Trophoblast cell (in vitro differentiated cells and primary cell): ENCODE data around the gene STK10.

Experiments used
- DNase-seq, 2 donors: peaks; one replicate each; pipeline ENCODE4 v3.0.0-alpha.2; 2016
- H2AFZ ChIP-seq: 2 replicates; pipeline ENCODE4 v1.6.1; 2013; ENCODE audit warnings: low read length, moderate library complexity, mild to moderate bottlenecking; ENCODE audit not compliant: insufficient read depth, poor library complexity
- H2AK5ac ChIP-seq: 2 replicates; pipeline ENCODE4 v1.6.1; 2013; ENCODE audit warnings: mild to moderate bottlenecking, low read length
- H2BK120ac ChIP-seq: 2 replicates; pipeline ENCODE4 v1.6.1; 2013; ENCODE audit warnings: low read length, mild to moderate bottlenecking, moderate library complexity; ENCODE audit not compliant: insufficient read depth, poor library complexity
- H2BK12ac ChIP-seq: 2 replicates; pipeline ENCODE4 v1.6.1; 2013; ENCODE audit warnings: mild to moderate bottlenecking, low read length, moderate library complexity
- H2BK5ac ChIP-seq: 2 replicates; pipeline ENCODE4 v1.6.1; 2013; ENCODE audit warnings: low read length, low read depth, moderate library complexity, mild to moderate bottlenecking; ENCODE audit not compliant: poor library complexity
- H3K14ac ChIP-seq: 2 replicates; pipeline ENCODE4 v1.6.1; 2013; ENCODE audit warnings: mild to moderate bottlenecking, low read length
- H3K18ac ChIP-seq: 2 replicates; pipeline ENCODE4 v1.6.1; 2013; ENCODE audit warnings: mild to moderate bottlenecking, low read length
- H3K23ac ChIP-seq: 2 replicates; pipeline ENCODE4 v1.6.1; 2013; ENCODE audit warnings: low read length
- H3K27ac ChIP-seq: 2 replicates; pipeline ENCODE4 v1.5.1; 2013; ENCODE audit warnings: low read depth, mild to moderate bottlenecking, inconsistent platforms, low read length, moderate library complexity
- H3K27me3 ChIP-seq: 2 replicates; pipeline ENCODE4 v1.6.1; 2013; ENCODE audit warnings: inconsistent platforms, mild to moderate bottlenecking, low read length, moderate library complexity; ENCODE audit not compliant: insufficient read depth
- H3K36me3 ChIP-seq, 2 experiments: 1 replicate in 1 of 2; 2 replicates in 1 of 2; pipeline ENCODE4 v1.6.1; 2013; ENCODE audit warnings: low read length in 2 of 2, mild to moderate bottlenecking in 2 of 2, moderate library complexity in 1 of 2; ENCODE audit not compliant: insufficient read depth in 2 of 2, control insufficient read depth in 1 of 2
- H3K4ac ChIP-seq: 2 replicates; pipeline ENCODE4 v1.6.1; 2013; ENCODE audit warnings: low read depth, mild to moderate bottlenecking, low read length, moderate library complexity
- H3K4me1 ChIP-seq, 2 experiments: 1 replicate in 1 of 2; 2 replicates in 1 of 2; pipeline ENCODE4 v1.6.1; 2013; ENCODE audit warnings: low read length in 2 of 2, mild to moderate bottlenecking in 2 of 2, moderate library complexity in 1 of 2; ENCODE audit not compliant: insufficient read depth in 2 of 2, control insufficient read depth in 1 of 2
- H3K4me2 ChIP-seq: 2 replicates; pipeline ENCODE4 v1.6.1; 2013; ENCODE audit warnings: inconsistent platforms, mild to moderate bottlenecking, low read length, moderate library complexity
- H3K4me3 ChIP-seq: 2 replicates; pipeline ENCODE4 v1.5.1; 2013; ENCODE audit warnings: mild to moderate bottlenecking, low read depth, low read length, inconsistent platforms
- H3K79me1 ChIP-seq: one replicate; pipeline ENCODE4 v1.6.1; 2013; ENCODE audit warnings: low read length
- H3K79me2 ChIP-seq: 2 replicates; pipeline ENCODE4 v1.6.1; 2013; ENCODE audit warnings: low read length, mild to moderate bottlenecking; ENCODE audit not compliant: control insufficient read depth, insufficient read depth, poor library complexity
- H3K9ac ChIP-seq: 2 replicates; pipeline ENCODE4 v1.6.1; 2013; ENCODE audit warnings: mild to moderate bottlenecking, low read length
- H3K9me3 ChIP-seq: 2 replicates; pipeline ENCODE4 v1.6.1; 2013; ENCODE audit warnings: low read depth, mild to moderate bottlenecking, control low read depth, inconsistent platforms, low read length; ENCODE audit not compliant: insufficient read depth
- H4K12ac ChIP-seq: 2 replicates; pipeline ENCODE4 v1.6.1; 2013; ENCODE audit warnings: low read depth, mild to moderate bottlenecking, low read length, moderate library complexity
- H4K8ac ChIP-seq: 2 replicates; pipeline ENCODE4 v1.6.1; 2013; ENCODE audit warnings: low read depth, mild to moderate bottlenecking, low read length, moderate library complexity
- H4K91ac ChIP-seq: one replicate; pipeline ENCODE4 v1.6.1; 2013; ENCODE audit warnings: low read depth, mild to moderate bottlenecking, low read length, moderate library complexity
- WGBS: extraction: QIAGEN DNeasy Blood & Tissue Kit; methylation state at CpG from one replicate; pipeline ENCODE4 v1.1.7; 2013; ENCODE audit warnings: missing lambda C conversion rate; ENCODE audit not compliant: insufficient read length, insufficient coverage; ENCODE audit errors: extremely low coverage; 5-methylcytosine and 5-hydroxymethylcytosine counted together

Gene STK10

DNA sequence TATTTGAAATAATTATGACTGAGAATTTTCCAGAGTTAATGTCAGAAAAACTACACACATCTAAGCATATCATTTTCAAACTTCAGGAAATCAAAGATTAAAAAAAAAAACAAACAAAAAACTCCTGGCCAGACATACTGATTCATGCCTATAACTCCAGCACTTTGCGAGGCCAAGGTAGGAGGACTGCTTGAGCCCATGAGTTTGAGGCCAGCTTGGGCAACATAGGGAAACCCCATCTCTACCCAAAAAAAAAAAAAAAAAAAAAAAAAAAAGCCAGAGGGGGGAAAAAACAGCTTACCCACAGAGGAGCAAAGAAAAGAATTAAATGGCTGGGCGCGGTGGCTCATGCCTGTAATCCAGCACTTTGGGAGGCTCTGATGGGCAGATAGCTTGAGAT lies 28.3 kb upstream of the STK10 start:
- H2AFZ ChIP-seq, result no peak overlapping the region
- no peak overlapping the region for H2BK12ac ChIP-seq
- WGBS, result no CpG with 5 or more reads among the region's 3 CpGs
- no peak overlapping the region for H4K8ac ChIP-seq
- H3K18ac ChIP-seq, result no peak overlapping the region
- H3K27me3 ChIP-seq, result no peaks in the 10 kb centered on the region
- H3K4me3 ChIP-seq, result no peak overlapping the region
- no peaks in the 10 kb centered on the region for H3K9me3 ChIP-seq
- H3K4me2 ChIP-seq, result no peak overlapping the region
- peaks cover 11 to 18% of the 10 kb centered on the region in 2 experiments for H3K36me3 ChIP-seq
- H3K4me1 ChIP-seq, result peaks cover 0 to 4% of the 10 kb centered on the region in 2 experiments
- no peak overlapping the region for H3K4ac ChIP-seq
- H4K91ac ChIP-seq, result no peak overlapping the region
- H2AK5ac ChIP-seq, result no peak overlapping the region
- no peak overlapping the region for H2BK120ac ChIP-seq
- H3K79me1 ChIP-seq, result no peaks in the 10 kb centered on the region
- H3K27ac ChIP-seq, result no peak overlapping the region
- H2BK5ac ChIP-seq, result no peak overlapping the region
- no peak overlapping the region for H3K9ac ChIP-seq
- no peak overlapping the region for H4K12ac ChIP-seq
- DNase-seq, result peak; percentile 19 to 66
- H3K23ac ChIP-seq, result no peak overlapping the region
- peaks cover 1% of the 10 kb centered on the region for H3K79me2 ChIP-seq
- no peak overlapping the region for H3K14ac ChIP-seq

- Histone ChIP-seq H4K8ac (no peak overlapping the region), H3K27ac (no peak overlapping the region), H3K9me3 (no peaks in the 10 kb centered on the region), H3K4me3 (no peak overlapping the region), H3K23ac (no peak overlapping the region), H3K27me3 (no peaks in the 10 kb centered on the region), H3K79me2 (peaks cover 1% of the 10 kb centered on the region), H2AFZ (no peak overlapping the region), H2BK5ac (no peak overlapping the region), H3K14ac (no peak overlapping the region), H2BK120ac (no peak overlapping the region), H3K4me1 (peaks cover 0 to 4% of the 10 kb centered on the region in 2 experiments), H3K18ac (no peak overlapping the region), H4K91ac (no peak overlapping the region), H3K79me1 (no peaks in the 10 kb centered on the region), H4K12ac (no peak overlapping the region), H3K9ac (no peak overlapping the region), H2BK12ac (no peak overlapping the region), H3K36me3 (peaks cover 12 to 15% of the 10 kb centered on the region in 2 experiments), H3K4ac (no peak overlapping the region), H3K4me2 (no peak overlapping the region), H2AK5ac (no peak overlapping the region)
- no peak for DNase-seq
- no CpG with 5 or more reads among the region's 4 CpGs for WGBS
These were observed 25.1 kb upstream of the STK10 start for GRCh38 chr5:172213126-172213525.

- H3K36me3 ChIP-seq, result peaks cover 9 to 14% of the 10 kb centered on the region in 2 experiments
These were observed 23.7 kb upstream of the STK10 start for GRCh38 chr5:172211676-172212075.

GRCh38 chr5:172209714-172210113 lies 21.7 kb upstream of the STK10 start:
- H3K36me3 ChIP-seq, result peaks cover 9 to 11% of the 10 kb centered on the region in 2 experiments
- H3K23ac ChIP-seq, result no peak overlapping the region
- H2AFZ ChIP-seq, result no peak overlapping the region
- no peak overlapping the region for H3K4me3 ChIP-seq
- no peaks in the 10 kb centered on the region for H3K9me3 ChIP-seq
- no peaks in the 10 kb centered on the region for H3K79me1 ChIP-seq
- H2BK120ac ChIP-seq, result no peak overlapping the region
- H3K18ac ChIP-seq, result no peak overlapping the region
- H2AK5ac ChIP-seq, result no peak overlapping the region
- H2BK5ac ChIP-seq, result no peak overlapping the region
- H3K4me2 ChIP-seq, result no peak overlapping the region
- H3K27ac ChIP-seq, result no peak overlapping the region
- no CpG with 5 or more reads among the region's 2 CpGs for WGBS
- no peak overlapping the region for H3K4ac ChIP-seq
- H3K27me3 ChIP-seq, result no peaks in the 10 kb centered on the region
- H4K12ac ChIP-seq, result no peak overlapping the region
- H3K4me1 ChIP-seq, result no peaks in the 10 kb centered on the region
- H3K79me2 ChIP-seq, result no peaks in the 10 kb centered on the region
- H3K14ac ChIP-seq, result no peak overlapping the region
- DNase-seq, result no peak
- no peak overlapping the region for H4K91ac ChIP-seq
- H3K9ac ChIP-seq, result no peak overlapping the region
- H2BK12ac ChIP-seq, result no peak overlapping the region
- H4K8ac ChIP-seq, result no peak overlapping the region

More at GRCh38 chr5:172211676-172212075, 23.7 kb upstream of the STK10 start:
- no CpG with 5 or more reads among the region's 8 CpGs for WGBS
- no peak overlapping the region for H3K9ac ChIP-seq
- H3K23ac ChIP-seq, result no peak overlapping the region
- no peak overlapping the region for H3K4me2 ChIP-seq
- no peak overlapping the region for H2AFZ ChIP-seq
- no peaks in the 10 kb centered on the region for H3K79me1 ChIP-seq
- no peak for DNase-seq
- H3K14ac ChIP-seq, result no peak overlapping the region
- H3K4ac ChIP-seq, result no peak overlapping the region
- H3K27ac ChIP-seq, result no peak overlapping the region
- H2BK120ac ChIP-seq, result no peak overlapping the region
- no peak overlapping the region for H3K4me3 ChIP-seq
- peaks cover under 1% of the 10 kb centered on the region for H3K79me2 ChIP-seq
- H3K9me3 ChIP-seq, result no peaks in the 10 kb centered on the region
- H4K12ac ChIP-seq, result no peak overlapping the region
- no peak overlapping the region for H2BK5ac ChIP-seq
- no peak overlapping the region for H3K18ac ChIP-seq
- H2AK5ac ChIP-seq, result no peak overlapping the region
- H2BK12ac ChIP-seq, result no peak overlapping the region
- no peaks in the 10 kb centered on the region for H3K27me3 ChIP-seq
- peaks cover 0 to 2% of the 10 kb centered on the region in 2 experiments for H3K4me1 ChIP-seq
- H4K8ac ChIP-seq, result no peak overlapping the region
- no peak overlapping the region for H4K91ac ChIP-seq
